HCT116 (cell line): ENCODE results near the gene ZNF222. TPM values are rescaled to one million over a fixed set of nuclear protein-coding genes. Genes with fewer than 3 reads are reported as not detected.

Experiments
- ATAC-seq: fragments of 200-7000 bp; cut with Tn5 transposase; 2 replicates; pipeline ENCODE4 v1.9.1; 2020; ENCODE audit warnings: mild to moderate bottlenecking, moderate library complexity
- Bru-seq: library from RNA; stranded (reverse); fragments of 400-500 nt; gene quantifications from one replicate; lab custom pipeline; 2021; lab: Mats Ljungman, UMichigan
- BruChase-seq, 2 experiments: library from RNA; stranded (reverse); fragments of 400-500 nt; gene quantifications; one replicate each; lab custom pipeline; 2021; lab: Mats Ljungman, UMichigan
- BruUV-seq: library from RNA; stranded (reverse); fragments of 400-500 nt; replicated peaks from 2 replicates; lab custom pipeline; 2021; lab: Mats Ljungman, UMichigan
- CTCF ChIA-PET: fragments of 300-600 bp; sonication (Branson Sonifier 250); formaldehyde crosslinking; loops from one replicate; lab custom pipeline; 2021; ENCODE audit warnings: antibody characterized with exemption; lab: Charles Lee
- POLR2A ChIA-PET: fragments of 300-600, 350-600 bp; sonication (Branson Sonifier 250); formaldehyde crosslinking; loops from one replicate; lab custom pipeline; 2021; ENCODE audit warnings: antibody characterized with exemption; lab: Charles Lee
- RAD21 ChIA-PET, 2 experiments: fragments of 300-600 bp; sonication (Branson Sonifier 250); formaldehyde crosslinking; loops; one replicate each; lab custom pipeline; 2023; ENCODE audit warnings: low total read pairs in 2 of 2; ENCODE audit not compliant: uncharacterized antibody in 2 of 2, unreplicated experiment in 2 of 2, low non-redundant PET in 1 of 2; lab: Charles Lee
- DNase-seq: peaks from one replicate; pipeline ENCODE4 v3.0.0-alpha.2; 2010; ENCODE audit warnings: low read depth, low spot score
- H2AFZ ChIP-seq: fragments of 200-600 bp; shearing (Covaris generic), sonication (generic); 2 replicates; pipeline ENCODE4 v1.6.1; 2017; ENCODE audit warnings: low read depth, mixed run types, mixed read lengths, antibody characterized with exemption, low read length; ENCODE audit not compliant: poor library complexity, severe bottlenecking
- H3K27ac ChIP-seq: 2 replicates; pipeline ENCODE4 v1.5.1; 2012; ENCODE audit warnings: low read depth, low read length
- H3K27me3 ChIP-seq: fragments of 200-600 bp; sonication (generic); 2 replicates; pipeline ENCODE4 v1.6.1; 2016; ENCODE audit warnings: mixed run types, low read length, mixed read lengths; ENCODE audit not compliant: insufficient read depth
- H3K36me3 ChIP-seq, 2 experiments: fragments of 200-500 bp in 1 of 2; fragments of 200-600 bp in 1 of 2; sonication (Bioruptor generic) in 1 of 2; sonication (generic) in 1 of 2; 2 replicates each; pipeline versions ENCODE4 v1.5.1 to v1.6.1; 2014 to 2016; ENCODE audit warnings: low read length in 2 of 2, inconsistent platforms in 1 of 2, mixed read lengths in 1 of 2, mixed run types in 1 of 2; ENCODE audit not compliant: insufficient read depth in 2 of 2, control insufficient read depth in 1 of 2
- H3K4me1 ChIP-seq, 2 experiments: fragments of 200-600 bp in 1 of 2; sonication (generic) in 1 of 2; 2 replicates each; pipeline versions ENCODE4 v1.5.1 to v1.6.1; 2012 to 2017; ENCODE audit warnings: low read length in 2 of 2, inconsistent platforms in 1 of 2, mild to moderate bottlenecking in 1 of 2, mixed read lengths in 1 of 2, mixed run types in 1 of 2, moderate library complexity in 1 of 2; ENCODE audit not compliant: insufficient read depth in 2 of 2, control insufficient read depth in 1 of 2
- H3K4me2 ChIP-seq: fragments of 200-600 bp; sonication (generic); 2 replicates; pipeline ENCODE4 v1.6.1; 2017; ENCODE audit warnings: mixed run types, low read length, mixed read lengths
- H3K4me3 ChIP-seq, 2 experiments: fragments of 200-600 bp in 1 of 2; sonication (generic) in 1 of 2; replicated peaks in 1 of 2; 2 replicates each; pipeline ENCODE4 v1.5.1; 2011 to 2016; ENCODE audit warnings: low read length in 2 of 2, control low read depth in 1 of 2, low read depth in 1 of 2, mild to moderate bottlenecking in 1 of 2, mixed read lengths in 1 of 2, mixed run types in 1 of 2
- H3K79me2 ChIP-seq: fragments of 200-600 bp; sonication (generic); 2 replicates; pipeline ENCODE4 v1.6.1; 2017; ENCODE audit warnings: mild to moderate bottlenecking, mixed run types, low read length, moderate library complexity, mixed read lengths; ENCODE audit not compliant: insufficient read depth
- H3K9ac ChIP-seq: fragments of 200-600 bp; sonication (generic); 2 replicates; pipeline ENCODE4 v1.6.1; 2016; ENCODE audit warnings: low read length, mixed read lengths
- H3K9me2 ChIP-seq: fragments of 200-600 bp; sonication (generic), shearing (Covaris generic); 2 replicates; pipeline ENCODE4 v1.6.1; 2017; ENCODE audit warnings: mixed run types, mild to moderate bottlenecking, moderate library complexity; ENCODE audit not compliant: insufficient read depth
- H3K9me3 ChIP-seq, 2 experiments: fragments of 200-500 bp in 1 of 2; fragments of 200-600 bp in 1 of 2; sonication (Bioruptor generic) in 1 of 2; sonication (generic) in 1 of 2; 2 replicates each; pipeline ENCODE4 v1.6.1; 2014 to 2017; ENCODE audit warnings: low read length in 2 of 2, mixed read lengths in 2 of 2, inconsistent platforms in 1 of 2, low read depth in 1 of 2, mild to moderate bottlenecking in 1 of 2, mixed run types in 1 of 2, moderate library complexity in 1 of 2; ENCODE audit not compliant: control insufficient read depth in 1 of 2, insufficient read depth in 1 of 2
- H4K20me1 ChIP-seq: fragments of 200-600 bp; sonication (generic), shearing (Covaris generic); 2 replicates; pipeline ENCODE4 v1.6.1; 2017; ENCODE audit warnings: mixed run types, mild to moderate bottlenecking, moderate library complexity; ENCODE audit not compliant: insufficient read depth
- EGR1 ChIP-seq: IDR thresholded peaks from 2 replicates; pipeline ENCODE4 v1.6.1; 2012; ENCODE audit warnings: low read depth
- ELF1 ChIP-seq: IDR thresholded peaks from 2 replicates; pipeline ENCODE4 v1.6.1; 2012; ENCODE audit warnings: low read depth, borderline replicate concordance
- EZH2phosphoT487 ChIP-seq: fragments of 200-600 bp; IDR thresholded peaks from 2 replicates; pipeline ENCODE4 v1.6.1; 2018; ENCODE audit warnings: antibody characterized with exemption, borderline replicate concordance
- JUND ChIP-seq: IDR thresholded peaks from 2 replicates; pipeline ENCODE4 v1.6.1; 2012
- POLR2A ChIP-seq: IDR thresholded peaks from 2 replicates; pipeline ENCODE4 v1.7.0; 2011; ENCODE audit warnings: borderline replicate concordance; ENCODE audit not compliant: insufficient read depth, insufficient read length; ENCODE audit errors: extremely low read depth
- POLR2AphosphoS5 ChIP-seq: IDR thresholded peaks from 2 replicates; pipeline ENCODE4 v1.6.1; 2011; ENCODE audit warnings: mild to moderate bottlenecking, low read depth, low read length, moderate library complexity
- SP1 ChIP-seq: IDR thresholded peaks from 2 replicates; pipeline ENCODE4 v1.6.1; 2012; ENCODE audit warnings: low read depth
- SRF ChIP-seq: IDR thresholded peaks from 2 replicates; pipeline ENCODE4 v1.6.1; 2012; ENCODE audit warnings: low read depth
- TCF7L2 ChIP-seq: IDR thresholded peaks from 2 replicates; pipeline ENCODE4 v1.7.0; 2011; ENCODE audit warnings: borderline replicate concordance, inconsistent platforms; ENCODE audit not compliant: insufficient read depth, insufficient read length; ENCODE audit errors: extremely low read depth
- YY1 ChIP-seq: IDR thresholded peaks from 2 replicates; pipeline ENCODE4 v1.6.1; 2011; ENCODE audit warnings: low read length, low read depth, moderate library complexity, mild to moderate bottlenecking; ENCODE audit not compliant: insufficient replicate concordance; ENCODE audit errors: extremely low read depth
- ZNF274 ChIP-seq: fragments of 200-500 bp; sonication (Bioruptor generic); IDR thresholded peaks from 2 replicates; pipeline ENCODE4 v1.6.1; 2014; ENCODE audit warnings: mild to moderate bottlenecking, low read depth, low read length, inconsistent platforms
- intact Hi-C: fragments of 100-400 bp; cut with micrococcal nuclease; formaldehyde crosslinking; loops from 2 replicates; pipeline ENCODE4 v1.10.0; 2022
- long read RNA-seq: library from polyadenylated mRNA; unstranded; transcript quantifications from one replicate; pipeline ENCODE4 v2.0.0, GENCODE V29; 2021; ENCODE audit not compliant: unreplicated experiment
- polyA plus RNA-seq: library from polyadenylated mRNA; unstranded; fragments of >200 nt; gene quantifications from 2 replicates; pipeline ENCODE4 v1.2.1, GENCODE V29; 2012; ENCODE audit warnings: missing spikeins
- total RNA-seq: library from RNA; stranded (reverse); gene quantifications from one replicate; pipeline ENCODE4 v1.2.1, GENCODE V29; 2021; ENCODE audit not compliant: unreplicated experiment
- TF ChIP-seq, protein P1 (sequence below): IDR thresholded peaks from 2 replicates; pipeline ENCODE4 v1.6.1; 2012; ENCODE audit warnings: low read depth
- TF ChIP-seq, protein P2 (sequence below): IDR thresholded peaks from 2 replicates; pipeline ENCODE4 v1.6.1; 2012

The ZNF222 gene
- 3.0 TPM for total RNA-seq
- polyA plus RNA-seq: 1.7 and 2.3 TPM in 2 replicates
- Bru-seq, nascent RNA: percentile 75 among the genes with signal in this experiment
- percentile 70 among the genes with signal in this experiment for BruChase-seq, experiment 1, labeled RNA remaining after a 6-hour chase
- percentile 69 among the genes with signal in this experiment for BruChase-seq, experiment 2, labeled RNA remaining after a 2-hour chase
- long read RNA-seq, transcript ZNF222-202 (4 exons, 1,595 nt): major isoform, 5 of 5 reads
- long read RNA-seq, partial matches to known transcripts: 0 of 5 reads
- long read RNA-seq, other reads (novel, unspliced or antisense): 0 of 5 reads

DNA sequence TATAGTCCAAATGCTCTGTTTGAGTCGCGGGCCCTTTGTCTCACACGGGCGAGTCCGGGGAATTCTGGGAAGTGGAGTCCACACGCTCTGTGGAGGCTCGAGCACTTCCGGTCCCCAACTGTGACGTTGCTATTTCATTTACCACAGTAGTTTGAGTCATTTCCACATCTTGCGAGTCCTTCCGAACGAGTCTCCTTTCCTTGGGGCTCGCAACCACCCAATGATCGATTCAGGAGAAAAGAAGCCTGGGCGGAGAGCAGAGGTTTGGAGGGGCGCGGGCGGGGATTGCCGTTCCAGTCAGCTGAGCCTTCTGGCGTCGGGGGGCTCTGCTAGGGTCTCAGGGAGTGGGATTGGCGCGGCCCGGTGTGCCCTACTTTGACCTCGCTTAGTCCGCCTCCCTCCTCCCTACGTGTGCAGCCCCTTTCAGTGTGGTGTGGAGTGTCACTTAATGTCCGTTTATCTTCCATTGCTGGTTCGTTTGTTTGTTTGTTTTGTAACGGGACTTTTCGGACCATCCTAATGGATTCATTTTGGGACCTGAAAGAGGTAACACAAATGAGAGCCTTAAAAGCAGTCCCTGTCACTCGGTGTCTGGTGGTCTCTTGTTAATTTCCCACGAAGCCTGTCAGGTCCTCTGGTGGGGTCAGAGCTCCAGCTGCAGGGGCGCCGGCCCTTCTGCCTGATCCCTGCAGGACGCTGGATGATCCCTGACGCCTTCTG, at the start of gene ZNF222:
ZNF222 (plus strand) TSS at position 163 of the 720 bp plus-strand sequence; CDS start at position 221, 58 bp downstream.
- H4K20me1 ChIP-seq: no peaks in the 10 kb centered on the region
- TSS peak; percentile 77 for BruUV-seq
- intact Hi-C loops: loop anchor here (10.0 kb wide), 1 partner anchor 479 kb away; the partner anchor contains the start of gene ZNF180
- DNase-seq (peak; percentile 73), ATAC-seq (peak; percentile 98)
- peak within 1 kb of the TSS; percentile 25 for H2AFZ ChIP-seq
- peak within 1 kb of the TSS; percentile 70 to 75 for H3K4me3 ChIP-seq
- RAD21 ChIA-PET: no interaction called here
- H3K9me3 ChIP-seq: no peaks in the 10 kb centered on the region
- H3K9ac ChIP-seq: peak within 1 kb of the TSS; percentile 59
- H3K79me2 ChIP-seq: no peaks in the 10 kb centered on the region
- H3K4me1 ChIP-seq: no peaks in the 10 kb centered on the region; a peak in 1 of 4 replicates
- POLR2A ChIA-PET: no interaction called here
- peak within 1 kb of the TSS; percentile 34; the same call in 1 of the 2 replicates for H3K27ac ChIP-seq
- no peaks in the 10 kb centered on the region for H3K27me3 ChIP-seq
- CTCF ChIA-PET: no interaction called here
- H3K4me2 ChIP-seq: peak within 1 kb of the TSS; percentile 82
- TF ChIP-seq ELF1: peak; percentile 70
- TF ChIP-seq SP1: no peak
- TF ChIP-seq ZNF274: no peak
- TF ChIP-seq POLR2A: no peak
- peak; percentile 63; the same call in 1 of the 2 replicates for TF ChIP-seq POLR2AphosphoS5
- 0 out of 2 replicates have a peak, but pooled peaks have one; percentile 32 for TF ChIP-seq SRF
- peaks cover 6 to 13% of the 10 kb centered on the region in 2 experiments; a peak in 3 of 4 replicates for H3K36me3 ChIP-seq
- H3K9me2 ChIP-seq: no peaks in the 10 kb centered on the region

DNA sequence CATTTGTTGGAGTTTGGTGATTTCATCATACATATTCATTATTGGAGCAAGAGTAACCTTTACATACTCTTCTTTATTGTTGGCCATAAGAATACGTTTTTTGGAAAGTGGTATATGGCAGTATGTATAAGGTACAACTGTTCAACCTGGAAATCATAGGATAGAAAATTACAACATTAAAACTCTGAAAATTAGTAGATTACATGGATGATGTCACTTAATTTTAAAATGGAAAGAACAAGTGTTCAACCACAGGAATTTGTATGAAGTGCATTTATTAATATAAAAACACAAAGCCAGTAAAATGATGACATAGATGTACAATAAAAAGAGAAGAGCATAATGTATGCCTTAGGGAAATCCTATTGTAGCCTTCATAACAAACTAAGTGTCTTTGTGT, 48.4 kb upstream of the ZNF222 start:
- no peak overlapping the region for H2AFZ ChIP-seq
- no peaks in the 10 kb centered on the region for H3K4me1 ChIP-seq
- no peaks in the 10 kb centered on the region for H3K9me2 ChIP-seq
- BruUV-seq: no TSS peak
- H3K27ac ChIP-seq: no peak overlapping the region
- no peaks in the 10 kb centered on the region for H3K27me3 ChIP-seq
- CTCF ChIA-PET: no interaction called here
- intact Hi-C loops: no loop called here
- H3K79me2 ChIP-seq: no peaks in the 10 kb centered on the region
- no peak overlapping the region for H3K4me3 ChIP-seq
- H3K9ac ChIP-seq: no peak overlapping the region
- DNase-seq: no peak
- H3K36me3 ChIP-seq: no peaks in the 10 kb centered on the region
- POLR2A ChIA-PET: no interaction called here
- RAD21 ChIA-PET: no interaction called here
- H4K20me1 ChIP-seq: no peaks in the 10 kb centered on the region; the same call in 1 of the 2 replicates
- H3K9me3 ChIP-seq: peaks cover 0 to 9% of the 10 kb centered on the region in 2 experiments; a peak in 2 of 4 replicates
- ATAC-seq: no peak
- H3K4me2 ChIP-seq: no peak overlapping the region
- TF ChIP-seq EZH2phosphoT487 (no peak), EGR1 (no peak), TCF7L2 (no peak), YY1 (no peak), POLR2A (no peak), JUND (no peak)
- TF ChIP-seq, protein P1, sequence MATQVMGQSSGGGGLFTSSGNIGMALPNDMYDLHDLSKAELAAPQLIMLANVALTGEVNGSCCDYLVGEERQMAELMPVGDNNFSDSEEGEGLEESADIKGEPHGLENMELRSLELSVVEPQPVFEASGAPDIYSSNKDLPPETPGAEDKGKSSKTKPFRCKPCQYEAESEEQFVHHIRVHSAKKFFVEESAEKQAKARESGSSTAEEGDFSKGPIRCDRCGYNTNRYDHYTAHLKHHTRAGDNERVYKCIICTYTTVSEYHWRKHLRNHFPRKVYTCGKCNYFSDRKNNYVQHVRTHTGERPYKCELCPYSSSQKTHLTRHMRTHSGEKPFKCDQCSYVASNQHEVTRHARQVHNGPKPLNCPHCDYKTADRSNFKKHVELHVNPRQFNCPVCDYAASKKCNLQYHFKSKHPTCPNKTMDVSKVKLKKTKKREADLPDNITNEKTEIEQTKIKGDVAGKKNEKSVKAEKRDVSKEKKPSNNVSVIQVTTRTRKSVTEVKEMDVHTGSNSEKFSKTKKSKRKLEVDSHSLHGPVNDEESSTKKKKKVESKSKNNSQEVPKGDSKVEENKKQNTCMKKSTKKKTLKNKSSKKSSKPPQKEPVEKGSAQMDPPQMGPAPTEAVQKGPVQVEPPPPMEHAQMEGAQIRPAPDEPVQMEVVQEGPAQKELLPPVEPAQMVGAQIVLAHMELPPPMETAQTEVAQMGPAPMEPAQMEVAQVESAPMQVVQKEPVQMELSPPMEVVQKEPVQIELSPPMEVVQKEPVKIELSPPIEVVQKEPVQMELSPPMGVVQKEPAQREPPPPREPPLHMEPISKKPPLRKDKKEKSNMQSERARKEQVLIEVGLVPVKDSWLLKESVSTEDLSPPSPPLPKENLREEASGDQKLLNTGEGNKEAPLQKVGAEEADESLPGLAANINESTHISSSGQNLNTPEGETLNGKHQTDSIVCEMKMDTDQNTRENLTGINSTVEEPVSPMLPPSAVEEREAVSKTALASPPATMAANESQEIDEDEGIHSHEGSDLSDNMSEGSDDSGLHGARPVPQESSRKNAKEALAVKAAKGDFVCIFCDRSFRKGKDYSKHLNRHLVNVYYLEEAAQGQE: no peak
- TF ChIP-seq, protein P2, sequence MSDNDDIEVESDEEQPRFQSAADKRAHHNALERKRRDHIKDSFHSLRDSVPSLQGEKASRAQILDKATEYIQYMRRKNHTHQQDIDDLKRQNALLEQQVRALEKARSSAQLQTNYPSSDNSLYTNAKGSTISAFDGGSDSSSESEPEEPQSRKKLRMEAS: no peak
